HepG2 (cell line): ENCODE measurements around the gene UNC5B. TPM values are rescaled to one million over a fixed set of nuclear protein-coding genes. Genes with fewer than 3 reads are reported as not detected.

Source experiments
- ATAC-seq: fragments of 200-7000 bp; cut with Tn5 transposase; 3 replicates; pipeline ENCODE4 v1.9.1; 2020; ENCODE audit warnings: mild to moderate bottlenecking, moderate library complexity
- BruUV-seq: library from RNA; stranded (reverse); fragments of 400-500 nt; replicated peaks from 2 replicates; lab custom pipeline; 2021; lab: Mats Ljungman, UMichigan
- CTCF ChIA-PET: fragments of 300-600 bp; formaldehyde crosslinking; extraction: SDS; loops from one replicate; lab custom pipeline; 2021; ENCODE audit warnings: low total read pairs, inconsistent platforms, low intra/inter-chr PET ratio; lab: Yijun Ruan, JAX
- POLR2A ChIA-PET: fragments of 350-600 bp; sonication (Branson Sonifier 250); formaldehyde crosslinking; loops from one replicate; lab custom pipeline; 2020; ENCODE audit warnings: antibody characterized with exemption, inconsistent platforms; lab: Yijun Ruan, JAX
- DNase-seq: peaks from one replicate; pipeline ENCODE4 v3.0.0-alpha.2; 2015; ENCODE audit warnings: low spot score
- FAIRE-seq: peaks from 3 replicates; lab custom pipeline; 2011; peaks lifted over from hg19 to GRCh38; lab: Jason Lieb, UNC
- H2AFZ ChIP-seq: one replicate; pipeline ENCODE4 v1.6.1; 2011; ENCODE audit warnings: low read length, inconsistent platforms
- H3K27ac ChIP-seq: fragments of 300-600 bp; 3 replicates; pipeline ENCODE4 v1.8.0; 2011; ENCODE audit warnings: mixed run types, mild to moderate bottlenecking, mixed read lengths, low read length, inconsistent platforms; ENCODE audit not compliant: insufficient read depth; ENCODE audit errors: extremely low read length
- H3K27me3 ChIP-seq, 2 experiments: fragments of 200-600 bp in 1 of 2; 2 replicates in 1 of 2; 3 replicates in 1 of 2; pipeline versions ENCODE4 v1.6.0 to v1.8.0; 2011; ENCODE audit warnings: low read length in 2 of 2, mild to moderate bottlenecking in 2 of 2, moderate library complexity in 2 of 2, inconsistent platforms in 1 of 2; ENCODE audit not compliant: insufficient read depth in 2 of 2, control insufficient read depth in 1 of 2
- H3K36me3 ChIP-seq, 2 experiments: fragments of 200-600 bp in 1 of 2; replicated peaks in 1 of 2; 2 replicates in 1 of 2; 3 replicates in 1 of 2; pipeline versions ENCODE4 v1.5.1 to v1.8.0; 2011; ENCODE audit warnings: low read length in 2 of 2, inconsistent platforms in 1 of 2; ENCODE audit not compliant: insufficient read depth in 2 of 2, control insufficient read depth in 1 of 2
- H3K4me1 ChIP-seq: 2 replicates; pipeline ENCODE4 v1.5.1; 2012; ENCODE audit warnings: low read length, inconsistent platforms; ENCODE audit not compliant: insufficient read depth
- H3K4me2 ChIP-seq: 2 replicates; pipeline ENCODE4 v1.6.0; 2011; ENCODE audit warnings: low read depth, low read length, inconsistent platforms
- H3K4me3 ChIP-seq, 3 experiments: fragments of 200-600 bp in 1 of 3; sonication (generic), shearing (Covaris generic) in 1 of 3; replicated peaks in 1 of 3; 2 replicates each; pipeline ENCODE4 v1.5.1; 2011 to 2016; ENCODE audit warnings: low read length in 3 of 3, inconsistent platforms in 2 of 3, low read depth in 2 of 3, mild to moderate bottlenecking in 2 of 3, control low read depth in 1 of 3, mixed read lengths in 1 of 3; ENCODE audit not compliant: insufficient read depth in 1 of 3
- H3K79me2 ChIP-seq: one replicate; pipeline ENCODE4 v1.6.1; 2011; ENCODE audit warnings: low read length, inconsistent platforms; ENCODE audit not compliant: insufficient read depth
- H3K9ac ChIP-seq: 2 replicates; pipeline ENCODE4 v1.6.0; 2011; ENCODE audit warnings: mild to moderate bottlenecking, low read depth, low read length, inconsistent platforms; ENCODE audit not compliant: insufficient read depth
- H3K9me3 ChIP-seq: 2 replicates; pipeline ENCODE4 v1.5.1; 2012; ENCODE audit warnings: mild to moderate bottlenecking, low read length
- H4K20me1 ChIP-seq: 2 replicates; pipeline ENCODE4 v1.6.0; 2011; ENCODE audit warnings: inconsistent platforms, mild to moderate bottlenecking, low read length, moderate library complexity; ENCODE audit not compliant: insufficient read depth
- CSRNP2 ChIP-seq: sonication (generic); formaldehyde crosslinking; conservative IDR thresholded peaks from 2 replicates; pipeline ENCODE4 v1.8.0; 2022; ENCODE audit warnings: low read depth, missing genetic modification reagents
- FOSL2 ChIP-seq: sonication (generic); formaldehyde crosslinking; IDR thresholded peaks from 2 replicates; pipeline ENCODE4 v1.4.0; 2020; ENCODE audit warnings: missing genetic modification reagents
- HOMEZ ChIP-seq: IDR thresholded peaks from 2 replicates; pipeline ENCODE4 v1.6.1; 2016; ENCODE audit warnings: low read depth
- KAT2B ChIP-seq: fragments of 150-350 bp; IDR thresholded peaks from 2 replicates; pipeline ENCODE4 v1.6.1; 2014; ENCODE audit warnings: low read depth, low read length, borderline replicate concordance
- KDM2A ChIP-seq: sonication (generic); formaldehyde crosslinking; IDR thresholded peaks from 2 replicates; pipeline ENCODE4 v1.4.0; 2020; ENCODE audit warnings: low read depth, missing genetic modification reagents, borderline replicate concordance
- SIN3B ChIP-seq: fragments of 150-350 bp; IDR thresholded peaks from 2 replicates; pipeline ENCODE4 v1.6.1; 2014; ENCODE audit warnings: low read length
- ZBTB38 ChIP-seq: sonication (generic); formaldehyde crosslinking; IDR thresholded peaks from 2 replicates; pipeline ENCODE4 v1.5.1; 2020; ENCODE audit warnings: mild to moderate bottlenecking, missing genetic modification reagents
- ZFX ChIP-seq: sonication (generic); formaldehyde crosslinking; IDR thresholded peaks from 2 replicates; pipeline ENCODE4 v1.4.0; 2020; ENCODE audit warnings: mild to moderate bottlenecking, low read depth, missing genetic modification reagents, moderate library complexity
- ZNF569 ChIP-seq: sonication (generic); formaldehyde crosslinking; IDR thresholded peaks from 2 replicates; pipeline ENCODE4 v1.5.0; 2020; ENCODE audit warnings: mild to moderate bottlenecking, missing genetic modification reagents, moderate library complexity, borderline replicate concordance
- ZNF703 ChIP-seq: sonication (generic); formaldehyde crosslinking; IDR thresholded peaks from 2 replicates; pipeline ENCODE4 v1.5.1; 2020; ENCODE audit warnings: missing genetic modification reagents, mild to moderate bottlenecking, moderate library complexity, borderline replicate concordance
- ZNF773 ChIP-seq: sonication (generic); formaldehyde crosslinking; IDR thresholded peaks from 2 replicates; pipeline ENCODE4 v1.4.0; 2020; ENCODE audit warnings: missing genetic modification reagents, borderline replicate concordance
- WGBS: methylation state at CpG from one replicate; pipeline ENCODE4 v1.1.6; 2017; ENCODE audit warnings: low lambda C conversion rate; 5-methylcytosine and 5-hydroxymethylcytosine counted together
- in situ Hi-C: cut with HindIII; loops from 2 replicates; pipeline ENCODE4 v1.10.0; 2017; ENCODE audit warnings: low pct_unique_long_range_greater_than_20kb; ENCODE audit not compliant: extremely low pct_ligation_motif_present
- intact Hi-C: fragments of 100-400 bp; cut with micrococcal nuclease; formaldehyde crosslinking; loops from one replicate; pipeline ENCODE4 v1.10.0; 2022; ENCODE audit not compliant: unreplicated experiment
- polyA plus RNA-seq, 8 experiments: library from polyadenylated mRNA; depleted of rRNA in 3 of 8; stranded (reverse) in 7 of 8; unstranded in 1 of 8; fragments of >200 nt; fragmentation: Illumina TruSeq in 4 of 8; extraction: Trizol in 4 of 8; gene quantifications; 2 replicates each; pipeline versions ENCODE4 v1.2.1 to v1.2.3, GENCODE V29; 2011 to 2016; ENCODE audit warnings: low read depth in 4 of 8, missing spikeins in 1 of 8, mixed read lengths in 1 of 8; ENCODE audit not compliant: insufficient read depth in 1 of 8
- total RNA-seq, 5 experiments: library from RNA; depleted of rRNA; stranded (reverse); fragments of >200 nt; fragmentation: Illumina TruSeq; extraction: Trizol; gene quantifications; 2 replicates each; pipeline ENCODE4 v1.2.3, GENCODE V29; 2016; ENCODE audit warnings: low read depth in 1 of 5

UNC5B gene
- total and polyA plus RNA-seq, 2 of the 13 experiments (the other 11 are each of a cell fraction or from before 2014, with no cell fraction given) = 0.07 TPM

DNA sequence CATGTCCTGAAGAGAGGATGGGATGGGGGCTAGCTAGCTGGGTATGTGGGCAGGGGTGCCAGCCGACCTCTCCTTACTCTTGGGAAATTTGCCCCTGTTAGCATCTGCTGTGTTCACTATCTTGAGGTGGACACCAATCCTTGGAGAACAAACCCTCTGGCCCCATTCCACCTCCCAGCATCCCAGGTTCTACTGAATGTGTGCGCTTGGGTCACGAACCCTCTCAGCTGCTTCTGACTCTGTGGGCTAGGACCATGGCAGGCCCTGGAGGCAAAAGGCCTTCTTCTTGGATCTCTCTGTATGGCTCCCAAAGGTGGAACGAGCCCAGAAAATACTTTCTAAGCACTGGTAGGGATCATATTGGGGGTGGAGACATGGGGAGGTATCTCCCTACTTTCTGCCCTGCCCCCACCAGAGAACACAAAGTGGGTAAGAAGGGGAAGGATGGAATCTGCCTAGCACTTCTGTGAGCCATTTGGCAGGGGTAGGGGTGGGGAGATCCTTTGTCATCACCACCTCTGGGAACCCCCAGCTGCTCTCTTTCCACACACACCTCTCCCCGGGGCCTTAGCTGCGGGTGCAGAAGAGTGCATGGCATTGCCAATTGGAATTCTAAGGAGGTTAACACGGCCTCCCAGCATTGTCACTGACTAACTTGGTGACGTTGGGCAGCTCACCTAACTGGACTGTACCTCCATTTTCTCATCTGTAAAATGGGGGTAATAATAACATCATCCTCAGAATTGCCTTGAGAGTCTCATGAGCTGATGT, 7.7 kb downstream of the UNC5B start (continued):
- no peak for TF ChIP-seq HOMEZ (CRISPR knock-in tag)
- no peak for TF ChIP-seq FOSL2 (CRISPR knock-in tag)
- TF ChIP-seq KDM2A (CRISPR knock-in tag) = no peak
- no peak for TF ChIP-seq KAT2B
- no peak for TF ChIP-seq ZFX (CRISPR knock-in tag)

- H3K9me3 ChIP-seq = no peaks in the 10 kb centered on the region
- no peak overlapping the region for H3K9ac ChIP-seq
- H3K4me3 ChIP-seq = no peak overlapping the region
- no peaks in the 10 kb centered on the region for H3K79me2 ChIP-seq
- DNase-seq = no peak
- H3K4me2 ChIP-seq = no peak overlapping the region
- no peak for FAIRE-seq
- intact Hi-C loops (no loop called here), in situ Hi-C loops (no loop called here)
- 38% methylated on average over 9 of the region's 12 CpGs for WGBS
- H3K36me3 ChIP-seq = no peaks in the 10 kb centered on the region
- no TSS peak for BruUV-seq
- ChIA-PET CTCF (no interaction called here), POLR2A (no interaction called here)
- no peaks in the 10 kb centered on the region for H4K20me1 ChIP-seq
- TF ChIP-seq ZBTB38 (CRISPR knock-in tag) (no peak), SIN3B (no peak), ZNF773 (CRISPR knock-in tag) (no peak), ZNF569 (CRISPR knock-in tag) (no peak), ZNF703 (CRISPR knock-in tag) (no peak), CSRNP2 (CRISPR knock-in tag) (no peak)
- no peak for ATAC-seq
- H3K4me1 ChIP-seq = 0 out of 2 replicates have a peak, but pooled peaks cover 4% of the 10 kb centered on the region
- no peak overlapping the region for H2AFZ ChIP-seq
- H3K27ac ChIP-seq = no peak overlapping the region
- H3K27me3 ChIP-seq = peaks cover 6 to 31% of the 10 kb centered on the region in 2 experiments; a peak in 4 of 5 replicates
Observed at GRCh38 chr10:71220689-71221540, 8.5 kb downstream of the UNC5B start.
